HepG2 (cell line): ENCODE measurements around the gene HYOU1. TPM values are rescaled to one million over a fixed set of nuclear protein-coding genes. Genes with fewer than 3 reads are reported as not detected.

Experiments used
- CENPBD1 ChIP-seq: sonication (generic); formaldehyde crosslinking; IDR thresholded peaks from 2 replicates; pipeline ENCODE4 v1.8.0; 2022; ENCODE audit warnings: missing genetic modification reagents, low read depth, mild to moderate bottlenecking, borderline replicate concordance
- CREB3 ChIP-seq: sonication (generic); formaldehyde crosslinking; IDR thresholded peaks from 2 replicates; pipeline ENCODE4 v1.5.0; 2020; ENCODE audit warnings: missing genetic modification reagents
- FOXA1 ChIP-seq, 2 experiments: fragments of 450-650 bp in 1 of 2; sonication (generic) in 1 of 2; formaldehyde crosslinking in 1 of 2; IDR thresholded peaks; 2 replicates each; pipeline versions ENCODE4 v1.4.0 to v1.6.1; 2016 to 2020; ENCODE audit warnings: missing genetic modification reagents in 1 of 2
- KDM6A ChIP-seq: IDR thresholded peaks from 2 replicates; pipeline ENCODE4 v1.6.1; 2016; ENCODE audit warnings: low read depth
- MED13 ChIP-seq: sonication (generic); formaldehyde crosslinking; IDR thresholded peaks from 2 replicates; pipeline ENCODE4 v1.5.0; 2020; ENCODE audit warnings: missing genetic modification reagents
- MIER2 ChIP-seq: IDR thresholded peaks from 2 replicates; pipeline ENCODE4 v1.6.1; 2016; ENCODE audit warnings: missing biosample characterization, missing genetic modification reagents
- MTF1 ChIP-seq: sonication (generic); formaldehyde crosslinking; IDR thresholded peaks from 2 replicates; pipeline ENCODE4 v1.5.0; 2020; ENCODE audit warnings: missing genetic modification reagents
- MXI1 ChIP-seq: IDR thresholded peaks from 3 replicates; pipeline ENCODE4 v1.6.1; 2012; ENCODE audit warnings: low read depth, low read length, inconsistent platforms, borderline replicate concordance
- NFYB ChIP-seq: sonication (generic); formaldehyde crosslinking; IDR thresholded peaks from 2 replicates; pipeline ENCODE4 v1.4.0; 2020; ENCODE audit warnings: missing genetic modification reagents
- SETDB1 ChIP-seq: sonication (generic); formaldehyde crosslinking; IDR thresholded peaks from 2 replicates; pipeline ENCODE4 v1.5.1; 2020; ENCODE audit warnings: missing genetic modification reagents, mild to moderate bottlenecking, borderline replicate concordance
- SOX6 ChIP-seq, 2 experiments: fragments of 450-650 bp in 1 of 2; sonication (generic) in 1 of 2; formaldehyde crosslinking in 1 of 2; IDR thresholded peaks; 2 replicates each; pipeline versions ENCODE4 v1.4.0 to v1.6.1; 2017 to 2020; ENCODE audit warnings: antibody characterized with exemption in 1 of 2, mild to moderate bottlenecking in 1 of 2, missing genetic modification reagents in 1 of 2
- YEATS2 ChIP-seq: sonication (generic); formaldehyde crosslinking; IDR thresholded peaks from 2 replicates; pipeline ENCODE4 v1.4.0; 2020; ENCODE audit warnings: missing genetic modification reagents, borderline replicate concordance
- ZC3H13 ChIP-seq: sonication (generic); formaldehyde crosslinking; IDR thresholded peaks from 2 replicates; pipeline ENCODE4 v1.8.1; 2023; ENCODE audit warnings: mild to moderate bottlenecking, missing genetic modification reagents, moderate library complexity
- ZNF337 ChIP-seq: sonication (generic); formaldehyde crosslinking; IDR thresholded peaks from 2 replicates; pipeline ENCODE4 v1.5.1; 2020; ENCODE audit warnings: missing genetic modification reagents, low read depth, mild to moderate bottlenecking, borderline replicate concordance
- ZNF34 ChIP-seq: sonication (generic); formaldehyde crosslinking; IDR thresholded peaks from 2 replicates; pipeline ENCODE4 v1.4.0; 2020; ENCODE audit warnings: mild to moderate bottlenecking, missing genetic modification reagents, borderline replicate concordance
- polyA plus RNA-seq, 8 experiments: library from polyadenylated mRNA; depleted of rRNA in 3 of 8; stranded (reverse) in 7 of 8; unstranded in 1 of 8; fragments of >200 nt; fragmentation: Illumina TruSeq in 4 of 8; extraction: Trizol in 4 of 8; gene quantifications; 2 replicates each; pipeline versions ENCODE4 v1.2.1 to v1.2.3, GENCODE V29; 2011 to 2016; ENCODE audit warnings: low read depth in 4 of 8, missing spikeins in 1 of 8, mixed read lengths in 1 of 8; ENCODE audit not compliant: insufficient read depth in 1 of 8
- total RNA-seq, 5 experiments: library from RNA; depleted of rRNA; stranded (reverse); fragments of >200 nt; fragmentation: Illumina TruSeq; extraction: Trizol; gene quantifications; 2 replicates each; pipeline ENCODE4 v1.2.3, GENCODE V29; 2016; ENCODE audit warnings: low read depth in 1 of 5
- TF ChIP-seq, protein P1 (sequence below): sonication (generic); formaldehyde crosslinking; IDR thresholded peaks from 2 replicates; pipeline ENCODE4 v1.4.0; 2020; ENCODE audit warnings: mild to moderate bottlenecking, missing genetic modification reagents, borderline replicate concordance
- TF ChIP-seq, protein P2 (sequence below): sonication (generic); formaldehyde crosslinking; conservative IDR thresholded peaks from 2 replicates; pipeline ENCODE4 v1.4.0; 2020; ENCODE audit warnings: missing genetic modification reagents
- TF ChIP-seq, protein P3 (sequence below): sonication (generic); formaldehyde crosslinking; IDR thresholded peaks from 2 replicates; pipeline ENCODE4 v1.9.0; 2021; ENCODE audit warnings: missing genetic modification reagents, mild to moderate bottlenecking, borderline replicate concordance

HYOU1 gene
- total and polyA plus RNA-seq, 2 of the 13 experiments (the other 11 are each of a cell fraction or from before 2014, with no cell fraction given), result 127 to 155 TPM

- TF ChIP-seq MED13, result no peak; the same call in 1 of the 2 replicates
- TF ChIP-seq ZC3H13, result peak; percentile 58
- TF ChIP-seq, protein P1, sequence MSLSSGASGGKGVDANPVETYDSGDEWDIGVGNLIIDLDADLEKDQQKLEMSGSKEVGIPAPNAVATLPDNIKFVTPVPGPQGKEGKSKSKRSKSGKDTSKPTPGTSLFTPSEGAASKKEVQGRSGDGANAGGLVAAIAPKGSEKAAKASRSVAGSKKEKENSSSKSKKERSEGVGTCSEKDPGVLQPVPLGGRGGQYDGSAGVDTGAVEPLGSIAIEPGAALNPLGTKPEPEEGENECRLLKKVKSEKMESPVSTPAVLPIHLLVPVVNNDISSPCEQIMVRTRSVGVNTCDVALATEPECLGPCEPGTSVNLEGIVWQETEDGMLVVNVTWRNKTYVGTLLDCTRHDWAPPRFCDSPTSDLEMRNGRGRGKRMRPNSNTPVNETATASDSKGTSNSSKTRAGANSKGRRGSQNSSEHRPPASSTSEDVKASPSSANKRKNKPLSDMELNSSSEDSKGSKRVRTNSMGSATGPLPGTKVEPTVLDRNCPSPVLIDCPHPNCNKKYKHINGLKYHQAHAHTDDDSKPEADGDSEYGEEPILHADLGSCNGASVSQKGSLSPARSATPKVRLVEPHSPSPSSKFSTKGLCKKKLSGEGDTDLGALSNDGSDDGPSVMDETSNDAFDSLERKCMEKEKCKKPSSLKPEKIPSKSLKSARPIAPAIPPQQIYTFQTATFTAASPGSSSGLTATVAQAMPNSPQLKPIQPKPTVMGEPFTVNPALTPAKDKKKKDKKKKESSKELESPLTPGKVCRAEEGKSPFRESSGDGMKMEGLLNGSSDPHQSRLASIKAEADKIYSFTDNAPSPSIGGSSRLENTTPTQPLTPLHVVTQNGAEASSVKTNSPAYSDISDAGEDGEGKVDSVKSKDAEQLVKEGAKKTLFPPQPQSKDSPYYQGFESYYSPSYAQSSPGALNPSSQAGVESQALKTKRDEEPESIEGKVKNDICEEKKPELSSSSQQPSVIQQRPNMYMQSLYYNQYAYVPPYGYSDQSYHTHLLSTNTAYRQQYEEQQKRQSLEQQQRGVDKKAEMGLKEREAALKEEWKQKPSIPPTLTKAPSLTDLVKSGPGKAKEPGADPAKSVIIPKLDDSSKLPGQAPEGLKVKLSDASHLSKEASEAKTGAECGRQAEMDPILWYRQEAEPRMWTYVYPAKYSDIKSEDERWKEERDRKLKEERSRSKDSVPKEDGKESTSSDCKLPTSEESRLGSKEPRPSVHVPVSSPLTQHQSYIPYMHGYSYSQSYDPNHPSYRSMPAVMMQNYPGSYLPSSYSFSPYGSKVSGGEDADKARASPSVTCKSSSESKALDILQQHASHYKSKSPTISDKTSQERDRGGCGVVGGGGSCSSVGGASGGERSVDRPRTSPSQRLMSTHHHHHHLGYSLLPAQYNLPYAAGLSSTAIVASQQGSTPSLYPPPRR (CRISPR knock-in tag), result no peak
- no peak for TF ChIP-seq ZNF34
- peak; percentile 97 for TF ChIP-seq YEATS2 (CRISPR knock-in tag)
- no peak for TF ChIP-seq FOXA1 (IDR thresholded peaks at IDR 0.05)
- TF ChIP-seq FOXA1 (CRISPR knock-in tag; IDR thresholded peaks at IDR 0.05), result peak; percentile 38; the same call in 1 of the 2 replicates
- TF ChIP-seq NFYB (CRISPR knock-in tag), result peak; percentile 70
- peak; percentile 75; the same call in 1 of the 3 replicates for TF ChIP-seq MXI1
- no peak for TF ChIP-seq KDM6A
- TF ChIP-seq MTF1 (CRISPR knock-in tag), result no peak
- TF ChIP-seq, protein P2, sequence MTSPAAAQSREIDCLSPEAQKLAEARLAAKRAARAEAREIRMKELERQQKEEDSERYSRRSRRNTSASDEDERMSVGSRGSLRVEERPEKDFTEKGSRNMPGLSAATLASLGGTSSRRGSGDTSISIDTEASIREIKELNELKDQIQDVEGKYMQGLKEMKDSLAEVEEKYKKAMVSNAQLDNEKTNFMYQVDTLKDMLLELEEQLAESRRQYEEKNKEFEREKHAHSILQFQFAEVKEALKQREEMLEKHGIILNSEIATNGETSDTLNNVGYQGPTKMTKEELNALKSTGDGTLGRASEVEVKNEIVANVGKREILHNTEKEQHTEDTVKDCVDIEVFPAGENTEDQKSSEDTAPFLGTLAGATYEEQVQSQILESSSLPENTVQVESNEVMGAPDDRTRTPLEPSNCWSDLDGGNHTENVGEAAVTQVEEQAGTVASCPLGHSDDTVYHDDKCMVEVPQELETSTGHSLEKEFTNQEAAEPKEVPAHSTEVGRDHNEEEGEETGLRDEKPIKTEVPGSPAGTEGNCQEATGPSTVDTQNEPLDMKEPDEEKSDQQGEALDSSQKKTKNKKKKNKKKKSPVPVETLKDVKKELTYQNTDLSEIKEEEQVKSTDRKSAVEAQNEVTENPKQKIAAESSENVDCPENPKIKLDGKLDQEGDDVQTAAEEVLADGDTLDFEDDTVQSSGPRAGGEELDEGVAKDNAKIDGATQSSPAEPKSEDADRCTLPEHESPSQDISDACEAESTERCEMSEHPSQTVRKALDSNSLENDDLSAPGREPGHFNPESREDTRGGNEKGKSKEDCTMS (CRISPR knock-in tag), result no peak
- TF ChIP-seq SETDB1 (CRISPR knock-in tag), result no peak
- no peak for TF ChIP-seq CENPBD1
- TF ChIP-seq, protein P3, sequence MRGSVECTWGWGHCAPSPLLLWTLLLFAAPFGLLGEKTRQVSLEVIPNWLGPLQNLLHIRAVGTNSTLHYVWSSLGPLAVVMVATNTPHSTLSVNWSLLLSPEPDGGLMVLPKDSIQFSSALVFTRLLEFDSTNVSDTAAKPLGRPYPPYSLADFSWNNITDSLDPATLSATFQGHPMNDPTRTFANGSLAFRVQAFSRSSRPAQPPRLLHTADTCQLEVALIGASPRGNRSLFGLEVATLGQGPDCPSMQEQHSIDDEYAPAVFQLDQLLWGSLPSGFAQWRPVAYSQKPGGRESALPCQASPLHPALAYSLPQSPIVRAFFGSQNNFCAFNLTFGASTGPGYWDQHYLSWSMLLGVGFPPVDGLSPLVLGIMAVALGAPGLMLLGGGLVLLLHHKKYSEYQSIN (CRISPR knock-in tag), result no peak
- no peak for TF ChIP-seq MIER2 (CRISPR knock-in tag)
- 0 out of 2 replicates have a peak, but pooled peaks have one; percentile 58 for TF ChIP-seq CREB3
- TF ChIP-seq ZNF337 (CRISPR knock-in tag), result no peak
- TF ChIP-seq SOX6 (IDR thresholded peaks at IDR 0.05), result no peak
- TF ChIP-seq SOX6 (CRISPR knock-in tag; IDR thresholded peaks at IDR 0.05), result peak; percentile 60
These were observed 38.7 kb downstream of the HYOU1 start, which contains the start of the genes RPS25 and TRAPPC4 (continued) for GRCh38 chr11:119018074-119018938.
